GM18526 (cell line): ENCODE data around the gene SLC7A14.

Source experiments
- POLR2A ChIP-seq: IDR thresholded peaks from 3 replicates; pipeline ENCODE4 v1.6.1; 2011; ENCODE audit not compliant: insufficient read length; ENCODE audit errors: extremely low read depth

SLC7A14 gene

DNA sequence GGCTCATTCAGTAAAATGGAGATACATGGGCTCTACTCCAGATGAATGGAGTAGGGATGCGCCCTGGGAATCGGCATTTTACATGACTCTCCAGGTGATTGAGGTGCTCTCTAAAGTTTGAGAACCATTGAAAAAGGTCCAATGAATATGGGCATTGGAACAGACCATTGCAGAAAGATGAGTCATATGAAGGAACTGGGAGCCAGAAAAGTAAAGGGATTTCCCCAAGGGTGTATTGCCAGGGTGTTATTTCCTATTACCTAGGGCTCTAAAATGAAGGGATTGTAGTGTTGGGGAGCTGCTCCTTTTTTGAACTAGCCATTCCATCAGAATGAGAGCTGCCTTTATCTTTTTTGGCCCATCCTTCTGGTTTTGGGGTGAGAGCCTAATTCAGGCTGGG lies 145.5 kb downstream of the SLC7A14 start:
- no peak for TF ChIP-seq POLR2A

DNA sequence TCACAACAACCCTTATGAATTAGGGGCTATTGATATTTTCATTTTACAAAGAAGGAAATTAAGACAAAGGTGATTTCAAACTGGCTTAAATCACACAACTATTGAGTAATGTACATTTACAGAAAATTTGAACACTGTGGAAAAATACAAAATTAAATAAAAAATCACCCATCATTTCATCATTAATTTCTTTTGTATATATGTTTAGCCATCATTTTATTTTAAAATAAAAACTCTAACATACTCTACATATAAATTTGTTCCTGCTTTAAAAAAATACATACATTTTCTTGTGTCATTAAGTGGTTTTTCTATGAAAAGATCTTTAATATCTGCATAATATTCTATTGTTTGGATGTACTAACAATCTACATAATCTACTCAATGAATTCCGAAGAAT lies 147.0 kb downstream of the SLC7A14 start:
- no peak for TF ChIP-seq POLR2A

DNA sequence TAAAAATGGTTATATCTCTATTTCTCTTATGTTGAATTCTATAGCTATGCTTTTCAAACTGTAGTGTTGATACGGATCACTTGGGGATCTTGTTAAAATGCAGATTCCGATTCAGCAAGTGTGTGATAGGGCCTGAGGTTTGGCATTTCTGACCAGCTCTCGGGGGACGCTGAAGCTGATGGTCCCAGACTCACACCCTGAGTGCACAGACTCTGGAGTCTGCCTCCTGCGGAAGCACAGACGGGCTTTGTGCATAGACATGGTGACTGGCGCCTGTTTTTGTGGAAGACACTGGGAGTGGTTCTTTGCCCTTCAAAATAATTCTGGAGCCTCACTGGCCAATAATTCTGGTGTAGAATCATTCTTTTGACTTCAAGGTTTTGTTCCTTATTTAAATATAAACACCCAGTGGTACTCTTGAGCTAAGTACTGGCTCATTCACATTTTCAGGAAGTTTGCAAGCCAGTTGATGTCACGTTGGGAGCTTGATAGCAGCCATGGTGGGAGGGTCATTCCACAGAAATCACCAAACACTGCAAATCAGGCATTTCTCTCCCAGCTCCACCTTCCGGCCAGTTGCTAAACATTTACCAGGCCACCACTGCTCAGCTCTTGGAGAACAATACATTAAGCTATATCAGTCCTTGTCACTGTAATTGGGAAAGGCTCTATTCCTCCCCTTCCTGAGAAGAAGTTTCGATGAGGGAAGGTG lies 148.0 kb downstream of the SLC7A14 start:
- no peak for TF ChIP-seq POLR2A

DNA sequence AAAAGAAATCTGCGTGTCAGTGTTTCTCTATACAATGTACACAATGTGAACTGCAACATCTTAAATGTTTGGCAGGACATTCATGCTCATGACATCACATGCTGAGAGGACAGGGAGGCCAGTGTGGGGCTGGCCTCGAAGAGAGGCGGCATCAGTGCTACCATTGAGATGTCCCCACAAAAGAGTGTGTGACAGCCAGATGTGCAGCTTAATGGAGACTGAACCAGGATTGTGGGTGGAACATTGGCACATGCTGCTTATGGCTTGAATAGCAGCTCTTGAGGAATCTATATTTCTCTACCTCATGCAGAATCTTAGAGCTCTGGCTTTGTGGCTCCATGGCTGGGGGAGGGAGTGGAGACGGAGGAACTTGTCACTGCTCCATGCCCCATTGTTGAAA lies 148.7 kb downstream of the SLC7A14 start:
- TF ChIP-seq POLR2A = no peak

DNA sequence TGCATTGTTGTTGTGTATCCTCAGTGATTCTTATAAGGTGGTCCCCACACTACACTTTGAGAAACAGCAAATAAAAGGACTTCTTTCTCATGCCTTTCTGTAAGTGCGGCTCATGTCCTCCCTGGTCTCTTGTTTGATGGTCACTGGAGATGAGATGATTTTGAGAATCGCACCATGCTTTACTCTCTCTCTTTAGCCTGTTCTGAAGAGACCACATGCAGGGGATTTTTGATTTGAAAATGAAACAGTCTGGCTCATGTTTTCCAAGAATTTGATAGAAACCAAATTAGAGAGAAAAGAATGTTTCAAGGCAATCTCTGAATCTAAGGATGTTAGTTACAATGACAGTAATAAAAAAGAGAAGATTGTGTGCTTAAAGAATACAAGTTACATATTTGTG lies 149.2 kb downstream of the SLC7A14 start:
- TF ChIP-seq POLR2A = no peak

DNA sequence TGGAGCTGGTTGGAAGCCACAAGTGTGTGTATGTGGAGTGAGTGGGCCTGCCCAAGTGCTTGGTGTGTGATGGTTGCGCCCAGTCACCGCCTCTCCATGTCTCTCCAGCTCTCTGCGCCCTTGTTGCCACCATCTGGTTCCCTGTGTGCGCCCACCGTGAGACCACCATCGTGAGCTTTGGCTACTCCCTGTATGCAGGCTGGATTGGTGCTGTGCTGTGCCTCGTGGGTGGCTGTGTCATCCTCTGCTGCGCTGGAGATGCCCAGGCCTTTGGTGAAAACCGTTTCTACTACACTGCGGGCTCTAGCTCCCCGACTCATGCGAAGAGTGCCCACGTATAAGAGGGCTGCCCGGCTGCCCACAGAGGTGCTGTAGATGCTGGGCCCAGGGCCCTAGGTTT lies 153.5 kb downstream of the SLC7A14 start:
- no peak for TF ChIP-seq POLR2A

DNA sequence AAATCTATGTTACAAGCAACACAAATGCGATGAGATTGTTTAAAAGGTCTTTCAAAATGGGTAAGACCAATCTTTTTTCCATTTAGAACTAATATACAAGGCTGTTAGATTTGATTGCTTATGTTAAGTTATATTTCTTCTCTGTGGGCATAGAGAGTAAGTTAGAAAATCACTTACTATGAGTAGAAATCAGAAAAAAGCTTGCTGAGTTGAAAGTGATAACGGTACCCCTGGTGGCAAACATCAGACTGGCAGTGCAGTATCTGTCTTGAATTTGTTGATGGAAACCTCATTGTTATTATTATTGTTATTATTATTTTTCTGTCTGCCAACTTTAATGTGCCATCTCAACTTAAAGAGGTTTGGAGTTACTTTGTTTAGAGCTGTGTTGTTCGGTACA lies 154.8 kb downstream of the SLC7A14 start:
- TF ChIP-seq POLR2A = no peak

DNA sequence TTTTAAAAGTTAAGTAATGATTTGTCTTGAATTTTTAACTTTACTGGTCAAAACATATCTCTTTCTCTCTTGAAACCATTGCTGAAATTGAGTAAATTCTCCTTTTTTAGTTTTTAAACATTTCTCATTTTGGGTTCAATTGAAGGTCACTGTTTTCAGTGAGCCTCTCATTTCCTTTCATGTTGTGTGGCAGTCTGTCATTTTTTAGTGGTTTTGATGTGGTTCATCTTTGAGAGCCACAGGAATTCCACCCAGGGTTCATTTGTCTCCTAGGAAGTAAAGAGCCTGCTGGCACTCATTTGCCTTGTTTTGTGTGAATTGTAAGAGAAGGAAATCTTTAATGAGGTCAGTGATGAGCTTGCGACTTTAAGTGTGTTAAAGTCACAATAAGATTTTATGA lies 156.8 kb downstream of the SLC7A14 start:
- TF ChIP-seq POLR2A = no peak

DNA sequence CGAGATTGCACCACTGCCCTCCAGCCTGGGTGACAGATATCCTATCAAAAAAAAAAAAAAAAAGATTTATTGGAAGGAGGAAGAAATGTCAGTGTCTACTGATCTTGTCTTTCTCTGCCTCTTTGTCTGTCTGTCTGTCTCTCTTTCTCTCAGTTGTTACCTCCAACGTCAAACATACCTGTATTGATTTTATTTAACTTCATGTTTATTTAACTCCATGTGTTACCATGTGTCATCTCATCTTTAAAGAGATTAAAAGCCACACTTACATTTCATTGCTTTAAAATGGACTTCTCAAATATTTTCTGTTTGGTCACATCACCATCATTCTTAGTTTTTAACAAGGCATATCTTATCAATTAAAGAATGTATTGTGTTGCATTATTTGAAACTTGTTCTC lies 157.8 kb downstream of the SLC7A14 start:
- TF ChIP-seq POLR2A = no peak

DNA sequence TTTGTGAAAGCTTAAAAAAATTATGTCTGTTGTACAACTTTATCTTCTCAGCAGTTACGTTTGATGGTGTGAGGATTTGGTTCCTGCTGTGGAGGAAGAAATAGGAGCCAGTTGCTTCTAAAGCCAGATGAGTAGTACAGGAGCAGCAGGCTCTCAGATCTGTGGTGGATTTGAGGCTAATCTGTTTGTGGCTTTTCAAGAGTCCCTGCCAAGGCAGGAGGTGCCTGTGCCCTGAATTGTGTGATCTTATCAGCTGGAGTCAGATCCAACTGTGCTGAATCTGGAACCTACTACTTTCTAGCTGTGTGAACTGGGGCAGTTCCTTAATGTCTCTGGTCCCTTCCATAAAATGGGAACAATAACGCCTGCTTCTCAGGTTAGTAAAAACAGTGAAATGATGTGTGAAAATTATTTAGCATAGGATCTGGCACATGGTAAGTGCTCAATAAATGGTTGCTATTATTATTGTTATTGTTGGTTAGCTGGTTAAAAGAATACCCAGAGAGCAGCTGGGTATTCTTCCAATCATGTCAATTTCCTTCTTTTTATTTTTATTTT lies 159.6 kb downstream of the SLC7A14 start:
- TF ChIP-seq POLR2A = no peak

DNA sequence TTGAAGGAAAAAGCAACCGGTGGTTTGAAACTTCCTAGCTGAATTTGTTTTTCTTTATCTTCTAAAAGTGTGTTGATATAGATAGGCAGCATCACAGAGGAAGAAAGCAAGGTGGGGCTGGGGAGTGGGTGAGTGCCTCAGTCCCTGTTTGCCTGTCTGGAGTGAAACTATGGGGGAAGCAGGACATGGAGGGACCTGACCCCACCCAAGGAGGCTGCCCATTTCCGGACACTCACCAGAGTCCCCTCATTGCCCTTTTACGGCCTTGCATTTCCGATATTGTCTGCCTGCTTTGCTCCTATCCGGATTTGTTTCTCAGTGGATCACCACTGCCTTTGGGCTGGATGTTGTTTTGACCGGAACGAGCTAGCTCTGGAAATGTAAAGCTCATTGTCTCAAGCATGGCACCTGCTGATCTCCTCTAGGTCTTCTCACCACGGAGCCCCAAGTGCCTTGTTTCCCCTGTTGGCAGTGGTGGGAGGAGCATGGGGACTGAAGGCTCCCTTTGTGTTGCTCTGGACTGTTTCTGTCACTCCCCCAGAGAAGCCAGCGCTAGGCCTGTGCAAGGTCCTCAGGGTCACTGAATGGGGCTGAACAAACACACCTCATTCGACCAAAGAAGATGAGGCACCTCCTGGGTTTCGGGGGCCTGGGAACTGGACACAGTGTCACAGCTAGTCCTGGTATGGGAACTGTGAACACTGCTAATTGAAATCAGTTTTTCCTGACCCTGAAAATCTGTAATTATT lies 160.2 kb downstream of the SLC7A14 start:
- TF ChIP-seq POLR2A = no peak

DNA sequence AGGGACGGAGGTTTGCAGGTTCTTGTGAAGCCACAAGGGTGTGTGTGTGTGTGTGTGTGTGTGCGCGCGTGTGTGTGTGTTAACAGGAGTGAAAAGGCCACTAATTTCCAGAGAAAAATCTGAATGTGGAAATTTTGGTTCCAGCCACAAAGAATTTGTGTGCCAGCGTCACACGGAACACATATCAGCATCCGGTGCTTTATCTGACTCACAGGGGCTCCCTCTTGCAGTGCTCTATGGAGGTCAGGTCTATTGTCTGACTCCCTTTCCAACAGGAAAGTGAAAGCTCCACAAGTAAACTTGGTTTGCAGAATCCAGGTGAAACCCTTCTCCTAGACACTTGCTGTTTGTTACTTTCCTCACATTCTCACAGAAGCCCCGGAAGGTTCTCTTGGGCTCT lies 161.0 kb downstream of the SLC7A14 start:
- no peak for TF ChIP-seq POLR2A

DNA sequence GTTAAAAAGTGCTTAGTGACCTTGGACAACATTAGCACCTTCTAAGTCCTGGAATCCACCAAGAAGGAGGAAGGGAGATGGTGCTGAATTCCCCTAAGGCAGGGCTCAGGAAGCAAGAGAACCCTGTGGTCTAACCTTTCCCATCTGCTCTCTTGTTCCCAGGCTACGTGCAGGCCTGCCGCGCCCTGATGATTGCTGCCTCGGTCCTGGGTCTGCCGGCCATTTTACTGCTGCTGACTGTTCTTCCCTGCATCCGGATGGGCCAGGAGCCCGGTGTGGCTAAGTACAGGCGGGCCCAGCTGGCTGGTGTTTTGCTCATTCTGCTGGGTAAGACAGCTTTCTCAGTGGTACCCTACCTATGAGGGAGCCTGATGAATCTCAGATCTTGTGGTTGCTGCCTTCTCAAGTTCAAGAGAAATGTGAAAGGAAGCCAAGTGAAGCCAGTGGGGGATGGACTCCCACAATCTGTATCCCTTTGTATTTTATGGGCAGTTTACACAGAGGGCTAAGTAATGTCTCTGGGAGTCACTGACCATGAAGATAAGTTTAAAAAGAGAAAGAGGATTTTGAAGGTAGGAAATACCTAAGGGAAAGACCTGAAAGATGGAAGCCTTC lies 162.8 kb downstream of the SLC7A14 start:
- no peak for TF ChIP-seq POLR2A

DNA sequence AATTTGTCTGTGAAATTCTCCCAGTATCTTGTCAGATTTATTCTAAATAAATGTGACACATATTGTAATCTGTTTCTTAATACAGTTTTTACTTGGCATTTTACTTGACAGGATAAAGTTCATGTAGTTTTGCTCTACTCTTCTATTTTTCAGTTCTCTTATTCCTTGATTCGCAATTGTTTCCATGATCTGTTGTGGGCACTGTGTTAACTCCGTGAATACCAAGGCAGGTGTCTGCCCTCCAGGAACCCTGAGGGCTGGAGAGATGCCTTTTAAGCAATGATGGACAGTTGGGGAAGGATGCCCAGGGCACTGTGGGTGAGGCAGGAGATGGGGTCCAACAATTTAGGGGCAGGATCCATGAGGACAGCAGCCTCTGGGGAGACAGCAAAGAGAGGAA lies 164.1 kb downstream of the SLC7A14 start:
- no peak for TF ChIP-seq POLR2A

DNA sequence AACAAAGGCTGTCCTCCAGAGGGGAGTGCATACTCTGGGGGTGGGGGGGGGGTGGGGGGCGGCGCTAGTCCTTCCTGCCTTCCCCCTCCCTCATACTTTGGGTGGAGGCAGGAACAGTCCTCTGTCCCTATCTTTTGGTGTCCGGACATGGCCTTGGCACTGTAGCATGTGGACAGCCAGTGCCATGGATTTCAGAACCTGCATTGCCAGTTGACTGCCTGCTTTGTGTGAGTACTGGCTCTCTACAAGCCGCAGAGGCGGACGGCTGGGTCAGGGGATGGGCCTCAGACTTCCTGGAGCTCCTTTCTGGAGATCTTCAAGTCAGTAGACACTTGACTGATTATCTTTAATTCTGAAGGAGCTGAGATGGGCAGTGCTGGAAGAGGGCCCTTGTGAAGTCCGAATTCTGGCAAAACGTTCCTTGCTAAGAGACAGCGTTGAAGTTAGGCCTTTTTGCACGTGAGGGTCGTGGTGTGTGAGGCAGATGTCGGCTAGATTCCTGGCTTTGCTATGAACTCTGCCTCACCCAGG lies 164.7 kb downstream of the SLC7A14 start:
- no peak for TF ChIP-seq POLR2A
